HG03196 (cell line): Measurements from ENCODE around the gene CACNA1D.

Experiments used
- ATAC-seq: cut with Tn5 transposase; IDR thresholded peaks from one replicate; pipeline ENCODE4 v1.9.1; 2021; ENCODE audit not compliant: unreplicated experiment

Gene CACNA1D

GRCh38 chr3:53682807-53683206 is 188.4 kb downstream of the CACNA1D start:
- ATAC-seq = no peak

DNA sequence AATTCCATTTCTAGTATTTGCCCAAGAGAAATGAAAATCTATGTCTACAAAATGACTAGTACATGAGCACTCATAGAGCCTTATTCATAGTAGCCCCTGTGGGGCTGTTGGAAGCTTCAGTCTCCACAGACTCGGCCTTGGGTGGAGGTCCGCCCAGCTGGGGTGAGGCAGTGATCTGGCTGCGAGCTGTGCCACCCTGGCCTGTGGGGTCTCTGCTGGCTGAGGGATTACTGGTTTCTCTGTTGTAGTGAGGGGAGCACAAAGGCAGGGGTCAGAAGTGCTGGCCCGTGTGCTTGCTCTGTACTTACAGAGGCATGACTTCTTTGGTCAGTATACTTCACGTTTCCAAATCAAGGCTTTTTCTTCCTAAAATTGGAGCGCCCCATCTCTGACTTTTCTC is 193.7 kb downstream of the CACNA1D start:
- ATAC-seq = no peak

- ATAC-seq = no peak
These were observed 194.6 kb downstream of the CACNA1D start for GRCh38 chr3:53688989-53689388.

- ATAC-seq = no peak
These were observed 195.3 kb downstream of the CACNA1D start for GRCh38 chr3:53689681-53690080.

GRCh38 chr3:53690521-53690920 is 196.1 kb downstream of the CACNA1D start:
- ATAC-seq = no peak

- no peak for ATAC-seq
These were observed 196.9 kb downstream of the CACNA1D start for GRCh38 chr3:53691349-53691748.

DNA sequence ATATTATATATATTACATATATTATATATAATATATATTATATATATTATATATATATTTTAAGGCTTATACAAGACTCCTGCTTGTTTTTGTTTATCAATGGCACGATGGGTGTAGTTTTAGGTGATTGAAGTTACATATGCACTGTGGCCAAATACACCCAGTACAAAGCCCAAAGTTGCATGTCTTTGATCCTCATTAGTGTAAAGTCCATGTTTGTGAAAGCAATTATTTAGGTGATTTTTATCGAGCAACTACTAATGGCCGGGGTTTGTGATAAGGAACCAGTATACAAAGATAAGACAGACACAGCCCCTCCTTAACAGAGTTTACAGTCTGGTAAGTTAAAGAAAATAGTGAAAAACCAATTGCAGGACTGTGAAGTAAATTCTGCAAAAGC is 197.5 kb downstream of the CACNA1D start:
- no peak for ATAC-seq

GRCh38 chr3:53693451-53693850 is 199.0 kb downstream of the CACNA1D start:
- ATAC-seq = no peak

GRCh38 chr3:53694046-53694445 is 199.6 kb downstream of the CACNA1D start:
- no peak for ATAC-seq

DNA sequence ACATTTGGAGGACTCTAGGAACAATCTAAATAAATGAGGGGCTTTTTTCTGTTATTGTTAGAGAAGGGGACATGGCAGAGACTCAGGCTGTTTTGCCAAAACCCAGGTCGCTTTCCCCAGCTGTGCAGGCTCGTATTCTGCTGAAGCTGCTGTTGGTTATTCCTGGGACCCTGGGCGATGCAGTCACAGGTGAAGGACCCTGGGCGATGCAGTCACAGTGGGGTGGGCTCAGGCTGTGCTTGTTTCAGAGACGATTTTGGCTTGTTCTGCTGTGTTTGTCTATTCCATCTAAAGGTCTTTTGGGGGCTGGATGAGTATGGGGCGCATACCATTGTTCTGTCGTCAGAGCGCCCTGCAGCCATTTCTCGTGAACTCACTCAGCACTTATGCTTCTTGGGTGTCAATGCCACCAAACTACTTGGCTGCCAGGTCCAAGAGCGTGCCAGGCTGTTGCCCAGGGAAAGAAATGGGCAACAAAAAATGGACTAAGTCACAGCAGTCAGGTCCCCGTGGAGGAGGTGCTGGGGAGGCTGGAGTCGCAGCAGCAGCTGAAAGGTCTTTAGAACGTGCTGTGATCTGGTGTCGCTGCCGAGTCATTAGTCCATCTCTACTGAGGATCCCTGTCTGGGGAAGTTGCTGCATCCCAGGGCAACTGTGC is 200.4 kb downstream of the CACNA1D start:
- ATAC-seq = no peak

GRCh38 chr3:53695324-53695690 is 200.9 kb downstream of the CACNA1D start:
- ATAC-seq = no peak

DNA sequence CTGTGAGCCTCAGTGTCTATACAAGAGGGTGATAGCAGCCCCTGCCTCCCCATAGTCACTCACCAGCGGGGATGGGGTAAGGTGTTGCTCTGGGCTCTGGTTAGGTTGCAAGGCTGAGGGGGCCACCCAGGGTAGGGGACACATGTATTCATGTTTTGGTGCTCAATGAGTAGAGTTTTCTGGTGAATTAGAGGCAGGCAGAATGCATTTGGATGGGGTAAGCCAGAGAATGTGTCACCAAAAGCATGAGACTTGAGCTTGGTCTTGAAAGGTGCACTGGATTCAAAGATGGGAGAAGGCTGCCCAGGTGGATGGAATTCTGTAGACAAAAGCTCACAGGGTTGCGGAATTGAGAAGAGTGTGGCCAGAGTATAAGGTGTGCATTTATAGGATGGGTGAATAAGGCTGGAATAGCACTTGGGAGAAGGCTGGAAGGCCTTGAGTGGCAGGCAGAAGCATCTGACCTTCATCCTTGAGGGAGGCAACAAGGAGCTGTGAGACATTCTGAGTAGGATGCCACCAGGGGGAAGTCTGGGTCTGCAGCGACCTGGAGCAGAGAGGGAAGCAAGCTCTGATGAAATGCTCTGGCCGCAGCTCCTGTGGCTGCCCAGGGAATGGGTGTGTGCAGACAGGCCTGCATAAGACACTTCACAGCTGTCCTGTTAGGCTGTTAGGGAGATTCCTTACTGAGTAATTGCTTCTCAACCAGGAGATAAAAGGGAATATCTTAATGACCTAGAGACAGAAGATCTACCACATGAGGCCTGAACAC is 202.2 kb downstream of the CACNA1D start:
- ATAC-seq = no peak

GRCh38 chr3:53700441-53700840 is 206.0 kb downstream of the CACNA1D start:
- ATAC-seq = no peak

- no peak for ATAC-seq
These were observed 208.5 kb downstream of the CACNA1D start for GRCh38 chr3:53702776-53703530.

GRCh38 chr3:53703630-53704362 is 209.4 kb downstream of the CACNA1D start:
- ATAC-seq = no peak

GRCh38 chr3:53704363-53704725 is 209.9 kb downstream of the CACNA1D start:
- ATAC-seq = no peak

- ATAC-seq = no peak
These were observed 210.8 kb downstream of the CACNA1D start for GRCh38 chr3:53705024-53705745.

DNA sequence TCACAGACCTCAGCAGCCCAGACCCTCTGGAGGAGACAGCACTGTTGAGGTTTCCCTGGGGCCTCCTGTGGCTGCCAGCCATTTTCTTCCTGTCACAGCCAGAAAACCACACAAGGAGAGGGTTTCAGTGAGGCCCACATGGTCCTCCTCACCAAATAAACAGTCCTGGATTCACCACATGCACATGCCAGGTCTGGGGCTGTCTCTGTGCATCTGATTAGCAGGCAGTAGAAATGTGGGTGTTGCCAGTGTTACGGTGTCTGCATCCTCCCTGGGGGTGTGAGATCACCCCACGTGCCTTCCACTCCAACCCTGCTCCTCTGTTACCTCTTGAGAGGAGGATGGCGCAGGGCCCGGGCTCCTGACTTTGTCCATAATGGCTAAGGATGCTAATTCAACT is 211.4 kb downstream of the CACNA1D start:
- ATAC-seq = no peak

DNA sequence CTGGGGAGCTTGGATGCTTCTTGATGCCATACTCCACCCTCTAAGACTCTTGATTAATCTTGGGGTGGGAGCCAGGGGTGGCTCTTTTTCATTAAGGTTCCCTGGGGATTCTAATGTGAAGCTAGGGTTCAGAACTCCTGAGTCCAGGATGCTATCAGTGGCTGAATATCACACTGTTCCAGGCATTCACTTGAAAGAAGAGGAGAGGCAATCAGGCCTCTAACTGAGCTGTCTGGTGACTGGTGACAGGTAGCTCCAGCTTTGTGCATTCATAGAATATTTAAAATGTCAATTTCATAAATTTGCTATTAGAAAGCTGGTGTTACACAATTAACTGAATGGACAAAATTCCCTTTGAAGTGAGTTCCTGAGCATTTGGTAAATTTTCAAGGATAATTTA is 212.8 kb downstream of the CACNA1D start:
- no peak for ATAC-seq

DNA sequence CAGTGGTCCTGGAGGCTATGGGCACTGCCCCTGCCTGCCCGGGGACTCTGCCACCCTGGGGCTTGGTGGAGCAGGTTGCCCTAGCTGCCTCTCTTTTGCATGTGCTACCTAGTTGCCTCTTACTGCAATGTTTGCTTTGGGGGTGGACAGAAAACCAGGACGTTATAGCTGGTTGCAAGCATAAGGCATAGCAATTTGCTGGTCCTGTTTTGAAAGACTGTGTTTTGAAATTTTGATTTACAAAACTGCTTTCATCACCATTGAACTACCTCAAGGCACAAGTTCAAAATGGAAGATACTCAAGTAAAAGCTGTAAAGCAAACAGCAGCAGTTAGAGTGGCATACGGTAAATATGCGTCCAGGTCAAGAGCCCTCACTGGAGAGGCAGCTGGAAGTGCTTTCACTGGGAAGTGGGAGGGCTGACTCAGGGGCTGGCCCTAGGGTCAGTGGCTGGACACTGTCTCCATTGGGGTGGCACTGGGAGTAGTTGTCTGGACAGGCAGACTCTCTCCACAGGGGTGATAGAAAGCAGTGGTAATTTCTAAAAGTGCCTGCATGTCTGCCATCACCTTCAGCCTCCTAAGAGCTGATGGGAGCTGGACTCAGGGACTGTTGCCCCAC is 213.7 kb downstream of the CACNA1D start:
- no peak for ATAC-seq
